ENCODE data around the gene ADGRG2.

DNA sequence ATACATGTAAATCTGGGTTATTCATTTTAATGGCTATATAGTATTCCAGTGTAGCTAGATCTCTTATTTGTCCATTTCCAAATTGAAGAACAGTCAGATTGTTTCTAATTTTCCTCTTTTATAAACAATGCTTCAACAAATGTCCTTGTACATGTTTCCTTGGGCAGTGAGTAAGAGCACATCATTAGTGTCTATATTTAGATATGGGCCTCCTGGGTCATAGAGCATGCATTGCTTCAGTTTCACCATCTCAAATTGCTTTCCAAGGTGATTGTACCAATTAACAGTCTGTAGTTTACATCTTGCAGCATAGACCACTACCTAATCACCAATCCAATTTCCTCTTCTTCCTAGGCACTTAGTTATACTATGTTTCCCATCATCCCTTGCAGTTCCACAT is 151.8 kb downstream of the ADGRG2 start:
- TF ChIP-seq ZFP3 (CRISPR knock-in tag; IDR thresholded peaks at IDR 0.05), result no peak
- TF ChIP-seq, protein P1, sequence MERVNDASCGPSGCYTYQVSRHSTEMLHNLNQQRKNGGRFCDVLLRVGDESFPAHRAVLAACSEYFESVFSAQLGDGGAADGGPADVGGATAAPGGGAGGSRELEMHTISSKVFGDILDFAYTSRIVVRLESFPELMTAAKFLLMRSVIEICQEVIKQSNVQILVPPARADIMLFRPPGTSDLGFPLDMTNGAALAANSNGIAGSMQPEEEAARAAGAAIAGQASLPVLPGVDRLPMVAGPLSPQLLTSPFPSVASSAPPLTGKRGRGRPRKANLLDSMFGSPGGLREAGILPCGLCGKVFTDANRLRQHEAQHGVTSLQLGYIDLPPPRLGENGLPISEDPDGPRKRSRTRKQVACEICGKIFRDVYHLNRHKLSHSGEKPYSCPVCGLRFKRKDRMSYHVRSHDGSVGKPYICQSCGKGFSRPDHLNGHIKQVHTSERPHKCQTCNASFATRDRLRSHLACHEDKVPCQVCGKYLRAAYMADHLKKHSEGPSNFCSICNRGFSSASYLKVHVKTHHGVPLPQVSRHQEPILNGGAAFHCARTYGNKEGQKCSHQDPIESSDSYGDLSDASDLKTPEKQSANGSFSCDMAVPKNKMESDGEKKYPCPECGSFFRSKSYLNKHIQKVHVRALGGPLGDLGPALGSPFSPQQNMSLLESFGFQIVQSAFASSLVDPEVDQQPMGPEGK (CRISPR knock-in tag; IDR thresholded peaks at IDR 0.05; ENCODE audit: borderline replicate concordance), result no peak

All from SK-N-SH treated with all-trans-retinoic acid at 6 μM for 48 hours (cell line).